Psoas muscle (tissue), 8 donors: ENCODE measurements around the gene MRPL49. TPM values are rescaled to one million over a fixed set of nuclear protein-coding genes. Genes with fewer than 3 reads are reported as not detected.
A peak's percentile ranks its signal among the peaks of the same experiment; 100 is the strongest.

ENCODE experiments used
- ATAC-seq, 4 donors: fragments of 200-7000 bp; cut with Tn5 transposase; one replicate each; pipeline ENCODE4 v1.9.1; 2020; ENCODE audit warnings: moderate library complexity in 3 of 4, mild to moderate bottlenecking in 2 of 4
- DNase-seq, 2 donors: peaks; one replicate each; pipeline ENCODE4 v3.0.0-alpha.2; 2020
- H3K27ac ChIP-seq: fragments of 200-600 bp; one replicate; pipeline ENCODE4 v1.8.0; 2022
- H3K27me3 ChIP-seq, 3 donors: fragments of 200-600 bp in 1 of 3; one replicate each; pipeline versions ENCODE4 v1.6.1 to v1.8.0; 2013 to 2022; ENCODE audit warnings: low read length in 2 of 3, mild to moderate bottlenecking in 2 of 3, moderate library complexity in 1 of 3; ENCODE audit not compliant: insufficient read depth in 3 of 3
- H3K36me3 ChIP-seq, 2 donors: fragments of 200-600 bp in 1 of 2; one replicate each; pipeline versions ENCODE4 v1.6.1 to v1.8.0; 2013 to 2022; ENCODE audit warnings: low read depth in 1 of 2, mild to moderate bottlenecking in 1 of 2, moderate library complexity in 1 of 2; ENCODE audit not compliant: insufficient read depth in 1 of 2
- H3K4me1 ChIP-seq: fragments of 200-600 bp; one replicate; pipeline ENCODE4 v1.8.0; 2022
- H3K4me3 ChIP-seq: fragments of 200-600 bp; one replicate; pipeline ENCODE4 v1.8.0; 2022; ENCODE audit warnings: mild to moderate bottlenecking
- H3K9me3 ChIP-seq: fragments of 200-600 bp; one replicate; pipeline ENCODE4 v1.8.0; 2022
- CTCF ChIP-seq: fragments of 200-600 bp; IDR thresholded peaks from one replicate; pipeline ENCODE4 v1.8.0; 2022; ENCODE audit warnings: antibody characterized with exemption
- WGBS, 3 donors: extraction: QIAGEN DNeasy Blood & Tissue Kit; methylation state at CpG; one replicate each; pipeline versions ENCODE4 v1.1.6 to v1.1.7; 2013; 5-methylcytosine and 5-hydroxymethylcytosine counted together
- intact Hi-C, 2 donors: fragments of 100-400 bp; cut with DNase I; formaldehyde crosslinking; loops; one replicate each; pipeline versions ENCODE4 v1.11.0 to v1.14.2; 2022
- polyA plus RNA-seq, 3 donors: library from polyadenylated mRNA; stranded (reverse); fragments of 200-250 nt; gene quantifications; one replicate each; pipeline ENCODE4 v1.2.3, GENCODE V29; 2013
- total RNA-seq, 4 donors: library from RNA; stranded (reverse); fragmentation: NEBNext Ultra II Directional in 2 of 4; extraction: Animal tissue kit (Norgen Biotek cat#: 25700) in 2 of 4; gene quantifications; one replicate each; pipeline versions ENCODE4 v1.2.1 to v1.2.4, GENCODE V29; 2021 to 2023
- donor health status: healthy with polysubstance abuse.
- donor health status: DM: no; HTN: no; CAD: no; lungs with moderate emphysema.
- donor health status: Bipolar disorder and iron deficiency.
- donor health status: healthy.
- donor health status: DM: yes; HTN: yes; CAD: no.
- donor health status: DM: no; HTN: no; CAD: no.
- donor health status: DM: no; HTN: no; CAD: no.
- donor health status: DM: yes; HTN: yes; CAD: no.

MRPL49 gene
- total and polyA plus RNA-seq, 7 donors = 29.0 to 54.1 (median 32.9) TPM

- no peak for TF ChIP-seq CTCF
- WGBS, 3 donors = 73 to 85% (median 77%) methylated on average over 6 of the region's 6 CpGs
- Histone ChIP-seq H3K27ac (no peak overlapping the region), H3K4me3 (no peak overlapping the region), H3K36me3 (peaks cover 0 to 30% of the 10 kb centered on the region in 2 donors), H3K27me3 (no peaks in the 10 kb centered on the region), H3K9me3 (no peaks in the 10 kb centered on the region), H3K4me1 (peaks cover 41% of the 10 kb centered on the region)
- intact Hi-C loops = no loop called here
- no peak for DNase-seq
- ATAC-seq = no peak
These were observed 21.3 kb upstream of the MRPL49 start for GRCh38 chr11:65100674-65101350.

DNA sequence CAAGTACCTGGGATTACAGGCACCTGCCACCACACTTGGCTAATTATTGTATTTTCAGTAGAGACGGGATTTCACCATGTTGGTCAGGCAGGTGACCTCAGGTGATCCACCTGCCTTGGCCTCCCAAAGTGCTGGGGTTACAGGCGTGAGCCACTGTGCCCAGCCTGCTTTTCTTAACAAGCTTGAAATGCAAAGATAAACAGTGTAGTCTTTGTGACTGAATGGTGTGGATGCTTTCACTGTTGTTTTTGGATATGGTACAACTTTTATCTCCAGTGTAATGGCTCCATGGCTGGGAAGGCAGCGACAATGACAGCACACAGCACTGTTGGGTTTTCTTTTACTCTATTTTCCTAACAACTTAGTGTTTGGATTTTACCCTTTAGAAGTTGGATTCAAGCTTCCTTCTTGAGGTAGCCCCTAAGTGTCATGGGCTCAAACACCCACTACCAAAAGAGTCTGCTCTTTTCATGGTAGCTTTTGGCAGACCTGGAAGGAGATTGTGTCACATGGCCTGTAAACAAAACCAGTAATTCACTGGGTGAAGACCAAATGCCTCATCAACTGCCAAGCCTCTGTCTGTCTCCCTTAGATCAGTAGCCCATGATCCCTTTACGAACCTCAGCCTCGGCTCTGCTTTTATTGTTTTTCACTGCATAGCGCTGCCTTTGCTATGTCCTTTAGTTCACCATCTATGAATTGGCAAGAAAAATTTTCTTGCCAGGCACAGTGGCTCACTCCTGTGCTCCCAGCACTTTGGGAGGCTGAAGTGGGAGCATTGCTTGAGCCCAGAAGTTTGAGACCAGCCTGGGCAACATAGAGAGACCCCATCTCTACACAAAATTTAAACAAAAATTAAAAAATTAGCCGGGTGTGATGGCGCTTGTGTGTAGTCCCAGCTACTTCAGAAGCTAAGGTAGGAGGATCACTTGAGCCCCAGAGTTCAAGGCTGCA, 19.7 kb upstream of the MRPL49 start:
- no peak for TF ChIP-seq CTCF
- ATAC-seq (peak; percentile 26 to 54 (median 48)), DNase-seq (no peak)
- Histone ChIP-seq H3K4me1 (peaks cover 33% of the 10 kb centered on the region), H3K9me3 (no peaks in the 10 kb centered on the region), H3K27ac (peak overlapping the region; percentile 51), H3K36me3 (peaks cover 0 to 33% of the 10 kb centered on the region in 2 donors), H3K4me3 (peak overlapping the region; percentile 17), H3K27me3 (no peaks in the 10 kb centered on the region)
- intact Hi-C loops = no loop called here
- WGBS, 3 donors = 65 to 75% (median 72%) methylated on average over 8 of the region's 8 CpGs

- no peak overlapping the region for H3K4me3 ChIP-seq
- ATAC-seq (no peak), DNase-seq (no peak)
- no peaks in the 10 kb centered on the region for H3K9me3 ChIP-seq
- H3K36me3 ChIP-seq = peaks cover 0 to 32% of the 10 kb centered on the region in 2 donors
- H3K4me1 ChIP-seq = peaks cover 26% of the 10 kb centered on the region
- no peak for TF ChIP-seq CTCF
- no peak overlapping the region for H3K27ac ChIP-seq
- intact Hi-C loops = no loop called here
- no peaks in the 10 kb centered on the region for H3K27me3 ChIP-seq
These were observed 18.6 kb upstream of the MRPL49 start for GRCh38 chr11:65103476-65103875.

DNA sequence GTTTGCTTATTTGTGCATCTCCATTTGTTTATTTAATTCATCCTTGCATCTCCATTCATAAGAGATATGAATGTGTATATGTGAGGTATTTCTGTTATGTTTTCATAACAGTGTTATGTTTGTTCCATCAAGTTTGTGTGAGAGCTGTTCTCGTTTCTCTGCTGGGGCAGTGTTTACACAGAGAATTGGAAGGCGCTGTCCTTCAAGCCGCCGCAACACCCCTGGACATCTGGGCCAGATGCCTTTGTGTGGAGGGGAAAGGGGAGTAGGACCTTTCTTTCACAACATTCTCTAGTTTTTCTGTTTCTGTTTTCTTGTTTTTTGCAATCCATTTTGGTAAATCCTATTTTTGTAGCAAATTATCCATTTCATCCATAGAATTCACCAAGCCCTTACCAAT, 17.5 kb upstream of the MRPL49 start:
- DNase-seq = no peak
- 74 to 81% (median 78%) methylated on average over 4 of the region's 4 CpGs for WGBS, 3 donors
- Histone ChIP-seq H3K9me3 (no peaks in the 10 kb centered on the region), H3K4me1 (peaks cover 18% of the 10 kb centered on the region), H3K4me3 (no peak overlapping the region), H3K27ac (no peak overlapping the region), H3K27me3 (no peaks in the 10 kb centered on the region), H3K36me3 (peaks cover 0 to 38% of the 10 kb centered on the region in 2 donors)
- no peak for TF ChIP-seq CTCF
- no peak for ATAC-seq
- intact Hi-C loops = no loop called here
